MCF 10A (cell line): ENCODE results near the gene SDK1. TPM values are rescaled to one million over a fixed set of nuclear protein-coding genes. Genes with fewer than 3 reads are reported as not detected.

ENCODE experiments used
- BruUV-seq: library from RNA; stranded (reverse); fragments of 400-500 nt; replicated peaks from 2 replicates; lab custom pipeline; 2021; lab: Mats Ljungman, UMichigan
- CTCF ChIA-PET: fragments of 300-600 bp; sonication (Branson Sonifier 250); formaldehyde crosslinking; extraction: SDS; loops from one replicate; lab custom pipeline; 2021; ENCODE audit warnings: antibody characterized with exemption, inconsistent platforms; lab: Yijun Ruan, JAX
- POLR2A ChIA-PET: fragments of 300-600, 350-650 bp; sonication (Branson Sonifier 250); formaldehyde crosslinking; extraction: SDS; loops from one replicate; lab custom pipeline; 2020; ENCODE audit warnings: antibody characterized with exemption, inconsistent platforms; lab: Yijun Ruan, JAX
- DNase-seq: peaks from one replicate; pipeline ENCODE4 v3.0.0-alpha.2; 2018; ENCODE audit not compliant: unreplicated experiment
- H3K27ac Mint-ChIP-seq: one replicate; pipeline ENCODE4 v1.8.0; 2022; ENCODE audit warnings: mild to moderate bottlenecking, low read depth, mixed read lengths; ENCODE audit not compliant: unreplicated experiment
- H3K27me3 Mint-ChIP-seq: one replicate; pipeline ENCODE4 v1.8.0; 2022; ENCODE audit warnings: mixed read lengths; ENCODE audit not compliant: insufficient read depth, unreplicated experiment
- H3K36me3 Mint-ChIP-seq: one replicate; pipeline ENCODE4 v1.8.0; 2022; ENCODE audit warnings: mild to moderate bottlenecking, moderate library complexity, mixed read lengths; ENCODE audit not compliant: insufficient read depth, unreplicated experiment
- H3K4me1 Mint-ChIP-seq: one replicate; pipeline ENCODE4 v1.8.0; 2022; ENCODE audit warnings: mixed read lengths; ENCODE audit not compliant: insufficient read depth, unreplicated experiment
- H3K4me3 Mint-ChIP-seq: one replicate; pipeline ENCODE4 v1.8.0; 2022; ENCODE audit warnings: mild to moderate bottlenecking, moderate library complexity, mixed read lengths; ENCODE audit not compliant: unreplicated experiment
- H3K9me3 Mint-ChIP-seq: one replicate; pipeline ENCODE4 v1.8.0; 2022; ENCODE audit warnings: mixed read lengths; ENCODE audit not compliant: unreplicated experiment
- intact Hi-C: fragments of 100-400 bp; cut with micrococcal nuclease; formaldehyde crosslinking; loops from 2 replicates; pipeline ENCODE4 v1.14.1; 2022
- total RNA-seq: library from RNA; stranded (reverse); gene quantifications from 2 replicates; pipeline ENCODE4 v1.2.3, GENCODE V29; 2022
- TF ChIP-seq, protein P1 (sequence below): fragments of 200-600 bp; IDR thresholded peaks from one replicate; pipeline ENCODE4 v1.8.0; 2022; ENCODE audit warnings: antibody characterized with exemption, mild to moderate bottlenecking; ENCODE audit not compliant: unreplicated experiment

SDK1 gene
- total RNA-seq, 1 experiment from 2014 or later = 3.3 TPM

GRCh38 chr7:4209966-4210365 lies 908.9 kb downstream of the SDK1 start:
- POLR2A ChIA-PET = no interaction called here
- no peaks in the 10 kb centered on the region for H3K36me3 Mint-ChIP-seq
- TF ChIP-seq, protein P1, sequence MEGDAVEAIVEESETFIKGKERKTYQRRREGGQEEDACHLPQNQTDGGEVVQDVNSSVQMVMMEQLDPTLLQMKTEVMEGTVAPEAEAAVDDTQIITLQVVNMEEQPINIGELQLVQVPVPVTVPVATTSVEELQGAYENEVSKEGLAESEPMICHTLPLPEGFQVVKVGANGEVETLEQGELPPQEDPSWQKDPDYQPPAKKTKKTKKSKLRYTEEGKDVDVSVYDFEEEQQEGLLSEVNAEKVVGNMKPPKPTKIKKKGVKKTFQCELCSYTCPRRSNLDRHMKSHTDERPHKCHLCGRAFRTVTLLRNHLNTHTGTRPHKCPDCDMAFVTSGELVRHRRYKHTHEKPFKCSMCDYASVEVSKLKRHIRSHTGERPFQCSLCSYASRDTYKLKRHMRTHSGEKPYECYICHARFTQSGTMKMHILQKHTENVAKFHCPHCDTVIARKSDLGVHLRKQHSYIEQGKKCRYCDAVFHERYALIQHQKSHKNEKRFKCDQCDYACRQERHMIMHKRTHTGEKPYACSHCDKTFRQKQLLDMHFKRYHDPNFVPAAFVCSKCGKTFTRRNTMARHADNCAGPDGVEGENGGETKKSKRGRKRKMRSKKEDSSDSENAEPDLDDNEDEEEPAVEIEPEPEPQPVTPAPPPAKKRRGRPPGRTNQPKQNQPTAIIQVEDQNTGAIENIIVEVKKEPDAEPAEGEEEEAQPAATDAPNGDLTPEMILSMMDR = no peak
- no peak for DNase-seq
- H3K4me1 Mint-ChIP-seq = no peaks in the 10 kb centered on the region
- CTCF ChIA-PET = no interaction called here
- intact Hi-C loops = no loop called here
- H3K27me3 Mint-ChIP-seq = no peaks in the 10 kb centered on the region
- H3K4me3 Mint-ChIP-seq = no peak overlapping the region
- BruUV-seq = no TSS peak
- no peak overlapping the region for H3K27ac Mint-ChIP-seq
- no peaks in the 10 kb centered on the region for H3K9me3 Mint-ChIP-seq

- intact Hi-C loops = no loop called here
- H3K9me3 Mint-ChIP-seq = no peaks in the 10 kb centered on the region
- TF ChIP-seq, protein P1 = no peak
- no peak for DNase-seq
- no peak overlapping the region for H3K27ac Mint-ChIP-seq
- POLR2A ChIA-PET = no interaction called here
- no peaks in the 10 kb centered on the region for H3K36me3 Mint-ChIP-seq
- no peaks in the 10 kb centered on the region for H3K4me1 Mint-ChIP-seq
- H3K4me3 Mint-ChIP-seq = no peak overlapping the region
- CTCF ChIA-PET = no interaction called here
- no TSS peak for BruUV-seq
- H3K27me3 Mint-ChIP-seq = no peaks in the 10 kb centered on the region
Observed at GRCh38 chr7:4210821-4211220, 909.8 kb downstream of the SDK1 start.

DNA sequence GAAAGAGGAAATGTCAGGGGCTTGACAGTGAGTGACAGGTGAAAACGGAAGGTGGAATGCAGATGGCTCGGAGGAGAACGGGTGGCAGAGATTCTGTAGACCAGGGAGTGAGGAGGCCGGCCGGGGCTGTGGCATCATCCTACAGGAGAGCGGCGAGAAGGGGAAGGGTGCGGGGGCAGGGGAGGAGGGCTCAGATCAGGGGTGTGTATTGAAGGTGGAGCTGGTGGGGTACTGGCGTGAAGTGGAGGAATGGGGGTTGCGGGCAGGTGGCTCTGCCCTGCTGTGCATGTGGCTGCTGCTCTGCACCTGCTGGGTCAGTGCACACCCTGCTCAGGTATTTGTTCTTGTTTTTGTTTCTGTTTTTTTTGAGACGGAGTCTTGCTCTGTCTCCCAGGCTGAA lies 910.2 kb downstream of the SDK1 start:
- POLR2A ChIA-PET = no interaction called here
- intact Hi-C loops = no loop called here
- DNase-seq = no peak
- Mint-ChIP-seq H3K36me3 (no peaks in the 10 kb centered on the region), H3K27ac (no peak overlapping the region), H3K27me3 (no peaks in the 10 kb centered on the region), H3K4me1 (no peaks in the 10 kb centered on the region), H3K9me3 (no peaks in the 10 kb centered on the region), H3K4me3 (no peak overlapping the region)
- TF ChIP-seq, protein P1 = no peak
- no TSS peak for BruUV-seq
- CTCF ChIA-PET = no interaction called here

DNA sequence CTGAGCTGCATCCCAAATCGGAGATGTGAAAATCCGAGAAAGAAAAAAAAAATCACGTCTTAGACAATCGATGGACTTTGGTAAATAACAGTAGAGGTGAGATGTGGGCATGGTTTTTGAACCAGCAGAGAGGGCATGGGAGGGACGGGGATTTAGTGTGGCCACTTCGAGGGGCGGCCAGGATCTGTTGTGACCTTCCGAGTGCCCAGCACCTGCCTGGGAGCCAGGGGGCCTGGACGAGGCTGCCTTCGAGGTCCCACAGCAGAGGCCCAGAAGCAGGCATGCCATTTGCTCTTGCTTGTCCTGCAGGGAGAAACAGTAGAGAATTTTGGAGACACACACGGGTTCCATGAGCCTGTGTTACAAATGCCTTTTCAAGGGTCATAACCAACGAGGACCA lies 911.3 kb downstream of the SDK1 start:
- no peak for DNase-seq
- intact Hi-C loops = no loop called here
- ChIA-PET POLR2A (no interaction called here), CTCF (no interaction called here)
- H3K4me1 Mint-ChIP-seq = no peaks in the 10 kb centered on the region
- no peak overlapping the region for H3K4me3 Mint-ChIP-seq
- no peaks in the 10 kb centered on the region for H3K36me3 Mint-ChIP-seq
- BruUV-seq = no TSS peak
- TF ChIP-seq, protein P1 = no peak
- H3K9me3 Mint-ChIP-seq = no peaks in the 10 kb centered on the region
- no peaks in the 10 kb centered on the region for H3K27me3 Mint-ChIP-seq
- no peak overlapping the region for H3K27ac Mint-ChIP-seq
